CD4-positive, CD25-positive, alpha-beta regulatory T cell (primary cell): ENCODE results near the gene AATF. TPM values are rescaled to one million over a fixed set of nuclear protein-coding genes. Genes with fewer than 3 reads are reported as not detected.

Source experiments
- ATAC-seq, 2 donors: fragments of 150-1000 bp; cut with Tn5 transposase; one replicate each; pipeline ENCODE4 v1.10.0; 2021; ENCODE audit warnings: low read depth in 2 of 2, moderate number of reproducible peaks in 2 of 2, moderate library complexity in 1 of 2
- DNase-seq, 3 donors: peaks; one replicate each; pipeline versions ENCODE4 v3.0.0 to v3.0.0-alpha.2; 2012 to 2022; ENCODE audit warnings: mixed read lengths in 1 of 3
- H3K27ac ChIP-seq: one replicate; pipeline ENCODE4 v1.7.0; 2013; ENCODE audit warnings: mild to moderate bottlenecking, low read length; ENCODE audit not compliant: insufficient read depth, poor library complexity, severe bottlenecking
- H3K27me3 ChIP-seq: one replicate; pipeline ENCODE4 v1.7.0; 2013; ENCODE audit warnings: low read length; ENCODE audit not compliant: control insufficient read depth, insufficient read depth
- H3K36me3 ChIP-seq: one replicate; pipeline ENCODE4 v1.7.0; 2013; ENCODE audit warnings: mild to moderate bottlenecking, low read length, moderate library complexity; ENCODE audit not compliant: control insufficient read depth, insufficient read depth
- H3K4me1 ChIP-seq: 2 replicates; pipeline ENCODE4 v1.7.0; 2013; ENCODE audit warnings: mild to moderate bottlenecking, low read length; ENCODE audit not compliant: insufficient read depth, control insufficient read depth, poor library complexity, severe bottlenecking
- H3K4me3 ChIP-seq: one replicate; pipeline ENCODE4 v1.7.0; 2013; ENCODE audit warnings: low read depth, mild to moderate bottlenecking, low read length, moderate library complexity
- H3K9me3 ChIP-seq, 2 experiments: 1 replicate in 1 of 2; 2 replicates in 1 of 2; pipeline ENCODE4 v1.7.0; 2013; ENCODE audit warnings: low read length in 2 of 2, mild to moderate bottlenecking in 1 of 2, moderate library complexity in 1 of 2; ENCODE audit not compliant: control insufficient read depth in 2 of 2
- H3K27ac Mint-ChIP-seq, 3 donors: one replicate each; pipeline ENCODE4 v1.8.0; 2020 to 2022; ENCODE audit warnings: mild to moderate bottlenecking in 3 of 3, mixed read lengths in 3 of 3, moderate library complexity in 2 of 3
- H3K27me3 Mint-ChIP-seq: one replicate; pipeline ENCODE4 v1.8.0; 2022; ENCODE audit warnings: mild to moderate bottlenecking, mixed read lengths
- H3K36me3 Mint-ChIP-seq: one replicate; pipeline ENCODE4 v1.8.0; 2020; ENCODE audit warnings: mixed read lengths
- H3K4me1 Mint-ChIP-seq, 4 donors: one replicate each; pipeline ENCODE4 v1.8.0; 2020 to 2022; ENCODE audit warnings: mixed read lengths in 4 of 4, mild to moderate bottlenecking in 1 of 4
- H3K4me3 Mint-ChIP-seq, 4 donors: one replicate each; pipeline ENCODE4 v1.8.0; 2020 to 2022; ENCODE audit warnings: mild to moderate bottlenecking in 4 of 4, mixed read lengths in 4 of 4, moderate library complexity in 3 of 4
- H3K9me3 Mint-ChIP-seq, 7 donors: one replicate each; pipeline ENCODE4 v1.8.0; 2020 to 2022; ENCODE audit warnings: mixed read lengths in 7 of 7, mild to moderate bottlenecking in 3 of 7, moderate library complexity in 2 of 7
- polyA plus RNA-seq, 4 donors: library from polyadenylated mRNA; unstranded; fragments of 300-500 nt; fragmentation: Illumina TruSeq; gene quantifications; one replicate each; pipeline ENCODE4 v1.2.3, GENCODE V29; 2021
- total RNA-seq: library from RNA; stranded (reverse); gene quantifications from one replicate; pipeline ENCODE4 v1.2.3, GENCODE V29; 2022

Gene AATF
- total and polyA plus RNA-seq, 5 donors from 2014 or later, result 72.6 to 89.8 (median 83.3) TPM

DNA sequence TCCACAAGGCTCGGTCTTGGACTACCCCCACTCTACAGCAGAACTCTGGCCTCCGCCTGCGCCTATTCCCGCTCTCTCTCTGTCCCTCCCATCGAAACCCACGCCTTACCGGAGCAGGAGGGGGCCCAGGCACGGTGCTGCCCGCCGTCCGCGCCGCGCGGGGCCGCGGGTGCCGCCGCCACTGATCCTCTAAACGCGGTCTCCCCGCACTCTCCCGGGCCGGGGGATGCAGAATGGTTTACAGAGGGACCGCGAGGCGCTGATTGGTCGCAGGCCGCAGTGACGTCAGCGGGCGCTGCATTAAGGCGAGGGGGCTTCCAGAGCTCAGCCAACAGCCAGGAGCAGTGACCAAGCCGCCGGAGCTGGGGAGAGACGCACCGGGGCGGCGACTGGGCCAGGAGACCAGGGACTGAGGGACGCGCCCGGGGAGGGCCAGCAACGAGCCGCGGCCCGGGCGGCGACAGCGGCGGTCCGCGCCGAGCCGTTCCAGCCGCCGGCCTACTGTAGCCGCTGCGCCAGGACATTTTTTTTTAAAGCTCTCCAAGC lies 12.2 kb upstream of the AATF start:
- Mint-ChIP-seq H3K9me3 (peaks cover 0 to 4% (median 0%) of the 10 kb centered on the region in 7 donors), H3K4me1 (peaks cover 6 to 92% (median 40%) of the 10 kb centered on the region in 4 donors), H3K27ac (no peak overlapping the region), H3K36me3 (no peaks in the 10 kb centered on the region), H3K27me3 (peaks cover 98% of the 10 kb centered on the region), H3K4me3 (peak overlapping the region; percentile 76 to 91 (median 82))
- Histone ChIP-seq H3K4me3 (no peak overlapping the region), H3K36me3 (no peaks in the 10 kb centered on the region), H3K27me3 (peaks cover 41% of the 10 kb centered on the region), H3K27ac (no peak overlapping the region), H3K4me1 (peaks cover 88% of the 10 kb centered on the region), H3K9me3 (no peaks in the 10 kb centered on the region)
- no peak for DNase-seq
- ATAC-seq, result no peak

DNA sequence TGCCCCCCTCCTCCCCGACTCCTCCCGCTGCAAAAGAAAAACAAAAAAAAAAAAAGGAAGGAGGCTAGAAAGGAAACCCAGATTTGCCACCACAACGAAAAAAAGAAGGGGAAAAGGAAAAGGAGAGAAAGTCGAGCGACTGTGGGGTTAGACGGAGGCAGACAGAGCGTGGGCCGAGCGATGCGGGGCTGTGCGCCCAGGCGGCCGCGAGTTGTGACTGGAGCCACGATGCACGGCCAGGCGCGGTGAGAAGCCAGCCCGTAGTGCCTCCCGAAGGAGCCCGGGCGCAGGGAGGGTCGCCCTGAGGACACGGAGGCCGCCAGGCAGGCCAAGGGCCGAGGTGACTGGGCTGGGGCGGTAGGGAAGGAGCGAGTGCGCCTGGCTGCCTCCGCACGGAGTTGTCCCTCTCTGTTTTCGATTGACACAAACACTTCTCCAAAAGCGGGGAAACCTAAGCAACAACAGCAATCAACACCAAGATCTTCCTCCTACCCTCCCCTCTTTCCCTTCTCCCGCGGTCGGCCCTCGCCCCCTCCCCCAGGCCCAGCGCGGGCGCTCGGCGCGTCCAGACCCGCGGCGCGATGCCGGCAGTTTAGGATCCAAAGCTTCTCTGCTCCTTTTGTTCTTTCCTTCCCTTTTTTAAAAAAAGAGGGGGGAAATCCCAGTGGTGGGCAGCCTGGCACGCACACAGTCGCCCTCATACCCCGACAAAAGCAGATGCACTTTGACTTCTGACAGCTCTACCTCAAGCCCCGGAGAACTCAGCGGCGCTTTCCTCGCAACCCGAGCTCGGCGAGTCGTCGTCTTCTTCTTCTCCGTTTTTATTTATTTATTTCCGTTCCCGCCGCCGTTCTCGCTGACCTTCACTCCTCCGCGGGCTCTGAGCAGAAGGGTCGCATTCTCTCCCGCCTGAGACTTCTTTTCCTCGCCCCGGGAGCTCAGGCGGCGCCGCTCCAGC lies 11.5 kb upstream of the AATF start, which contains the start of gene LHX1:
Gene LHX1, plus strand, starts transcription at position 475 of the 958 bp plus-strand sequence. CDS start 723 bp downstream, outside the sequence.
- DNase-seq (peak in 1 of 3 donors; percentile 35), ATAC-seq (no peak)
- H3K4me1 Mint-ChIP-seq, result peaks cover 6 to 88% (median 39%) of the 10 kb centered on the region in 4 donors
- peaks cover 86% of the 10 kb centered on the region for H3K4me1 ChIP-seq
- no peaks in the 10 kb centered on the region for H3K36me3 Mint-ChIP-seq
- H3K27me3 ChIP-seq, result peaks cover 38% of the 10 kb centered on the region
- peak within 1 kb of the TSS in 1 of 3 donors; percentile 98 for H3K27ac Mint-ChIP-seq
- no peaks in the 10 kb centered on the region for H3K9me3 ChIP-seq
- no peaks in the 10 kb centered on the region for H3K36me3 ChIP-seq
- H3K27me3 Mint-ChIP-seq, result peaks cover 95% of the 10 kb centered on the region
- H3K4me3 Mint-ChIP-seq, result peak within 1 kb of the TSS; percentile 76 to 91 (median 84)
- H3K27ac ChIP-seq, result no peak within 1 kb of the TSS
- peaks cover 0 to 5% (median 0%) of the 10 kb centered on the region in 7 donors for H3K9me3 Mint-ChIP-seq
- peak within 1 kb of the TSS; percentile 50 for H3K4me3 ChIP-seq

GRCh38 chr17:36937959-36938565 lies 10.7 kb upstream of the AATF start:
- DNase-seq (peak in 2 of 3 donors; percentile 32 to 44), ATAC-seq (no peak)
- H3K4me3 ChIP-seq, result peak overlapping the region; percentile 50
- H3K27me3 Mint-ChIP-seq, result peaks cover 87% of the 10 kb centered on the region
- H3K9me3 ChIP-seq, result no peaks in the 10 kb centered on the region
- peak overlapping the region in 1 of 3 donors; percentile 98 for H3K27ac Mint-ChIP-seq
- no peaks in the 10 kb centered on the region for H3K36me3 ChIP-seq
- peaks cover 87% of the 10 kb centered on the region for H3K4me1 ChIP-seq
- H3K4me1 Mint-ChIP-seq, result peaks cover 6 to 81% (median 32%) of the 10 kb centered on the region in 4 donors
- peaks cover 34% of the 10 kb centered on the region for H3K27me3 ChIP-seq
- H3K27ac ChIP-seq, result no peak overlapping the region
- peaks cover 0 to 5% (median 0%) of the 10 kb centered on the region in 7 donors for H3K9me3 Mint-ChIP-seq
- H3K36me3 Mint-ChIP-seq, result no peaks in the 10 kb centered on the region
- H3K4me3 Mint-ChIP-seq, result peak overlapping the region; percentile 76 to 88 (median 84)

DNA sequence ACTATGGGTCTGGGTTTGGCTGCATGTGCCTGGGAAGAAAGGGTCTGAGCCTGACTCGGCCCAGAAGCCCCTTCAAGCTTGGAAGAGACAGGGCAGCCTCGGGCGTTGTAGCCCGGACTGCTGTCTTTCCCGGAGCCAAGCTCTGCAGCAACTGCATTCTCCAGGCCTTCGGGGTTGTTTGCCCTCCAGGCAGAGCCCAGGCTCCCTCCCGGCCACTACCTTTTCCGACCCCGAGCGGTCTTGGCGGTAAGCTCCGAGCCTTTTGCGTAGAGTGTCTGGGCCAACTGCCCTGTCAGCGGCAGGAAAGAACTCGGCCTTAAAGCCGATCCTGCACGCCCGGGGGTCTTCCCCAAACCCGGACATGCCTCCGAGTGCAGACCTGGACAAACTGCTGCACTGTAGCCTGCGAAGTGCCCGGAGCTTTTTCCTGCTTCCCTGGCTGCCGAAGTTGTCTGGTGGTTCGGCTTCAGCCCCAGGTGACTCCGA lies 10.1 kb upstream of the AATF start:
- no peak for ATAC-seq
- H3K4me3 Mint-ChIP-seq, result peak overlapping the region; percentile 60 to 87 (median 76)
- peaks cover 6 to 80% (median 31%) of the 10 kb centered on the region in 4 donors for H3K4me1 Mint-ChIP-seq
- peaks cover 0 to 5% (median under 1%) of the 10 kb centered on the region in 7 donors for H3K9me3 Mint-ChIP-seq
- Histone ChIP-seq H3K9me3 (no peaks in the 10 kb centered on the region), H3K36me3 (no peaks in the 10 kb centered on the region), H3K4me1 (peaks cover 87% of the 10 kb centered on the region), H3K4me3 (no peak overlapping the region), H3K27ac (no peak overlapping the region), H3K27me3 (peaks cover 38% of the 10 kb centered on the region)
- H3K36me3 Mint-ChIP-seq, result no peaks in the 10 kb centered on the region
- DNase-seq, result no peak
- H3K27ac Mint-ChIP-seq, result peak overlapping the region in 1 of 3 donors; percentile 56
- H3K27me3 Mint-ChIP-seq, result peaks cover 87% of the 10 kb centered on the region

DNA sequence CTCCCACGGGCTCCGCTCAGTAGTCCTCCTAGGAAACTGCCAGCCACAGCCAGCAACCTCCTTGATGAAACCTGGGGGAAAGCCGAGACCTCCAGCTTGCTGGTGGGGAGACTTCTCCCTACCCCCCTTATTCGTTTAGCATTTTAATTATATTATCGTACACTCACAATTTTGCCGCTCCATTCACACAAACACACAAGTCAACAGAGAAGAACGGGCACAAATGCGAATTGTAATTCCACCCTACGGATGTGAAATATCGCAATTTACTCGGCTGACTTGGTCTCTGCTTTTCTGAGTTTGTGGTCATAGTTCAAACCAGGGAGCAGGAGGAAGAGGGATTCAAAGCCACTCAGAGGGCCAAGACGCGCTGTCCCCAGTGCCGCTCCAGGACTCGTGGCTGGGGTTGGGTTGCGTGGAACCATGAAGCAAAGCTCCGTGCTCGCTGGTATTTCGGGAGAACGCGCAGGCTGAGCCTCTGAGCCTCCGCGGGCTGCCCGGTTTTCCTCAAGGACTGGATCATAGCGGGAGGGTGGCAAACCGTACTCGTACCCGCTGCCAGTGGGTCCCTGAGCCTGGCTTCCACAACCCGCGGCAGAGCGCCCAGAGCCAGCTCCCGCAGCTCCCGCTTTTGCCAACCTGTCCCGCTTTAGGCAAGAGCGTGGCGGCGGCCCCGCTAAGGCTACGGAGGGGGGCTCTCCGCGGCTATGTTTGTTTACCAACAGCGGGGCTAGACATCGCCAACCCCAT lies 9.5 kb upstream of the AATF start:
- no peaks in the 10 kb centered on the region for H3K36me3 Mint-ChIP-seq
- no peaks in the 10 kb centered on the region for H3K9me3 ChIP-seq
- H3K4me1 Mint-ChIP-seq, result peaks cover 6 to 77% (median 30%) of the 10 kb centered on the region in 4 donors
- peaks cover 0 to 5% (median 2%) of the 10 kb centered on the region in 7 donors for H3K9me3 Mint-ChIP-seq
- H3K27me3 ChIP-seq, result peaks cover 36% of the 10 kb centered on the region
- no peak overlapping the region for H3K4me3 ChIP-seq
- peaks cover 87% of the 10 kb centered on the region for H3K4me1 ChIP-seq
- H3K27me3 Mint-ChIP-seq, result peaks cover 87% of the 10 kb centered on the region
- ATAC-seq, result no peak
- H3K27ac Mint-ChIP-seq, result peak overlapping the region in 2 of 3 donors; percentile 43 to 56
- H3K4me3 Mint-ChIP-seq, result peak overlapping the region; percentile 60 to 87 (median 76)
- H3K27ac ChIP-seq, result no peak overlapping the region
- no peaks in the 10 kb centered on the region for H3K36me3 ChIP-seq
- peak in 1 of 3 donors; percentile 23 for DNase-seq

GRCh38 chr17:36939802-36940312 lies 8.9 kb upstream of the AATF start:
- ATAC-seq (no peak), DNase-seq (no peak)
- Mint-ChIP-seq H3K4me1 (peaks cover 6 to 79% (median 31%) of the 10 kb centered on the region in 4 donors), H3K4me3 (peak overlapping the region; percentile 24 to 79 (median 62)), H3K27ac (peak overlapping the region in 1 of 3 donors; percentile 74), H3K9me3 (peaks cover 0 to 5% (median 2%) of the 10 kb centered on the region in 7 donors), H3K36me3 (no peaks in the 10 kb centered on the region), H3K27me3 (peaks cover 88% of the 10 kb centered on the region)
- Histone ChIP-seq H3K9me3 (no peaks in the 10 kb centered on the region), H3K4me3 (no peak overlapping the region), H3K4me1 (peaks cover 86% of the 10 kb centered on the region), H3K27ac (no peak overlapping the region), H3K27me3 (peaks cover 40% of the 10 kb centered on the region), H3K36me3 (no peaks in the 10 kb centered on the region)
